Fibroblast of skin of left biceps (primary cell): ENCODE results near the gene MRPL27.
"Not testable (repeated sequence)": the region's sequence is repeated elsewhere in the genome, so short reads cannot be mapped to it uniquely, and the experiment has no call there.

ENCODE experiments used
- DNase-seq, 2 experiments: peaks; one replicate each; pipeline ENCODE4 v3.0.0-alpha.2; 2013; ENCODE audit warnings: low read depth in 2 of 2

Gene MRPL27

DNA sequence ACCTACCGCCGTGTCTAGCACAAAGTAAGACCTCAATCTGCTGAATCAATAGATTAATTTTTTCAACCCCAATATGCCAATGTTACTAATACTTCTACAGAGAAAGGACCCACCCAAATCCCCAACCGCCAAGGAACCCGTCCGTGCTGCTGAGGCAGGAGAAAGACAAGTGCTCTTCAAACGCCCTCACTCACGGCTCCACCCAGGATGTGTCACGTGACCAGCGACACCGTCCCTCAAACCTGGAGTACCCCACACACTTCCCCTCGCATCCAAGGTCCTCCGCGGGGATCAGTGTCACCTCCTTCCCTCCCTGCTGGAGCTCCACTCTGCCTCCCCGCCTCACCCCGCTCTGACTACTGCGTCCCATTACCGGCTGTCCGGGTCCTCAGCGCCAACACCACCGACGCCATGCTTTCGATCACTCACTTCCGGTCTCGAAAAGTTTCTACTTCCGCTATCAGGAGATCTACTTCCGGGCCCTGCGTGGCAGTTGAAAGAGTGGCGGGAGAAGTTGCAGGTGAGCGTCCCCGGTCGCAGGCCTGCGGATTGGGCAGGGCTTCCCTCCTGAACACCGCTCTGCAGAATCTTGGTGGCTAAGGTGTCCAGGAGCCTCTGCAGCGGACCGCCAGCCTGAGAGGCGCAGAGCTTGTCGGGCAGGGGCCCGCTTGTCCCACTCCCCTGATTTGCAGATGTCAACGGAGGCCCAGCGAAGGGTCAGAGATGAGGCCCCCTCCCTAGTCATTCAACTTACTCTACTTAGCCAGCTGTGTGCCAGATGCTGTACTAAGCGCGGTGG lies at the start of gene MRPL27, which contains the start of gene EME1:
Gene MRPL27 (minus strand): TSS at position 427 of the 799 bp plus-strand sequence. CDS start 14 bp downstream, at position 413.
Gene EME1 (plus strand): TSS at position 472 of the 799 bp plus-strand sequence. CDS start 1,980 bp downstream, outside the sequence.
- peak; percentile 67 to 69 for DNase-seq

DNA sequence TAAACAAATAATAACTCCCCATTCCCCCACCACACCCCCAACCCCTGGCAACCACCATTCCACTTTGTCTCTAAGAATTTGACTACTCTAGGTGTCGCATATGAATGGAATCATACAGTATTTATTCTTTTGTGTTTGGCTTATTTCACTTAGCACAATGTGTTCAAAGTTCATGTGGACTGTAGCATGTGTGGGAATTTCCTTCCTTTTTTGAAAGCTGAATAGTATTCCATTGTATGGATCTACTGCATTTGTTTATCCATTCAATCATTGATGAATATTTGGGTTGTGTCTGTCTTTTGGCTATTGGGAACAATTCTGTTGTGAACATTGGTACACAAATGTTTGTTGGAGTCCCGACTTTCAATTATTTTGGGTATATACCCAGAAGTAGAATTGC lies 49.8 kb upstream of the MRPL27 start:
- no peak for DNase-seq

DNA sequence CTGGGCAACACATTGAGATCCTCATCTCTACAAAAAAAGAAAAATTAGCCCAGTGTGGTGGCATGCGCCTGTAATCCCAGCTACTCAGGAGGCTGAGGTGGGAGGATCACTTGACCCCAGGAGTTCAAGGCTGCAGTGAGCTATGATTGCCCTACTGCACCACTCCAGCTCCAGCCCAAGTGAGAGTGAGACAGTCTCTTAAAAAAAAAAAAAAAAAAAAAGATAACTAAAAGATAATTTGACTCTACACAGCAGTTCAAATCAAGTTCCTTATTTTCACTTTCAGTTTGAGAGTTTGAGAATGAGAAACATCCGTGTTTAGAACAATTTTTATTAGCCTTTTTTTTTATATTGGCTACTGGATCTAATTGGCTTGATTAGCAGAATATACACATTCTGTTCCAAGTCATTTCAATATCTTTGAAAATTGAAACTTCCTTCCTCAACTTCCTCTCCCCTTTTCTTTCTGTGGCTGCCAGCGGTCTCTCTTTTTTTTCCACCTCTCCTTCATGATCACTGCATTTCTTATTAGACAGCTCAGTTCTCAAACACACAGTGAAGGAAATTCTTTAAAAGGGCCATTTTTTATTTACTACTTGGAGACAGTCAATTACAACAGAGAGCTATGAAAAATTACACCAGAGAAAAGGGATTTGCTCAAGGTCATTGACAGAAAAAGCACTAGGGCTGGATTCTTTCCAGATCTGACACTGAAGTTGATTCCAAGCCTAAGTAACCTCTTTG lies 48.5 kb upstream of the MRPL27 start:
- no peak for DNase-seq

DNA sequence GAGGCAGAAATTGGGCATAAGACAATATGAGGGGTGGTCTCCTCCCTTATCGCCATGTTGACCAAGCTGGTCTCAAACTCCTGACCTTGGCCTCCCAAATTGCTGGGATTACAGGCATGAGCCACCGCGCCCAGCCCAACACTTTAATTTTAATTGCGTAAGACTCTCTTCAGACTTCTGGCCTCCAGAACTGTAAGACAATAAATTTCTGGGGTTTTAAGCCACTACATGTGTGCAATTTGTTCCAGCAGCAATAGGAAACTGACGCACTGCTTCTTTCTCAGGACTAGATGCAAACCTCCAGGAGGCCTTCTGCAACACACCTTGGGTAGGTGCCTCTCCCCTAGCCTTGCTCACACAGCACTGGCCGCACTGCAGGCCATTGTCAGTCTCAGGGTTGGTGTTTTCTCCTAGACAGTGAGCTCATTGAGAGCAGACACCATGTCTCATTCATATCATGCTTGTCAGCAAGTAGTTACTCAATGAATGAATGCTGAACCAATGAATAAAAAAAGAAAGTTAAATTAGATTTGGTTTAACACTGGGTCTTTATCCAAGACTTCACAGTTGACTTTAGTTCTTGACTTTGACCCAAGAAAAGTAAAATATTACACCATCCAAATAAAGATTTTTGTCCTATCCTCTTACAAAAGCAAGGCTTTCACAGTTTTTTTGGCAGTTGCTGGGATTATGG lies 47.6 kb upstream of the MRPL27 start:
- DNase-seq = no peak

DNA sequence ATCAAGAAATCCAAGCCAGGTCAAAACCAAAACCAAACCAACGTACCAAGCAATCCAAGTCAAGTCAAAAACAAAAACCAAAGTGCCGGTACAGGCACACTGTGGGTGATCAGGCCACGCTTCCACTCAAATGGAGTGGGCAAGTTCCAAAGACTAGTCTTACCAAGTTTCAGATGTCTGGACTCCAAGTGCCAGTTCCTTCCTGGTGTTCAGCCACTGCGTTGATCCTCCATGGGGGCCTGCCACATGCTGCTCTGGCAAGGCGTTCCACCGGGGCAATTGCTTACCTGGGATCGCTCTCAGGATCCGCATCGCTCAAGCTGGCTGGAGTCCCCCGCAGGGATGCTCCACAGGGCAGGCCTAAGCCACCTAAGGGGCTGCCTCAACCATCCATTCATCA lies 46.6 kb upstream of the MRPL27 start:
- not testable (repeated sequence) for DNase-seq

DNA sequence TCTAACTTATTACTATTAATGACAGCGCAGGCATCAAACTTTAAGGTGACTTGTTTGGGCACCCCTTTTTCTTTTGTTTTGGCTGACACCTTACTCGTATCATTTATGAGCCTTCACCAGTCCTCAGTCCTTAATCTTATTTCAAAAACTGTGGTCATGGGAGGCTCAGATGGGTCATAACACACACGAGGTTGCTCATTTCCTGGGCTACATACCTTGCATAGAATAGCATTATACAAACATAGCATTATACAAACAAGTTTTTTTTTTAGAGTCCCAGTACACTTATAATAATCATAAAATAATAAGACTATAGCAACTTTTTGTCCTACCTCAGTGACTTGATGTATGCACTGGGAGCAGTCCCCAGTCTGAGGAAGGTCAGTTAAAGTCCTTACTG lies 41.8 kb upstream of the MRPL27 start:
- DNase-seq = no peak

DNA sequence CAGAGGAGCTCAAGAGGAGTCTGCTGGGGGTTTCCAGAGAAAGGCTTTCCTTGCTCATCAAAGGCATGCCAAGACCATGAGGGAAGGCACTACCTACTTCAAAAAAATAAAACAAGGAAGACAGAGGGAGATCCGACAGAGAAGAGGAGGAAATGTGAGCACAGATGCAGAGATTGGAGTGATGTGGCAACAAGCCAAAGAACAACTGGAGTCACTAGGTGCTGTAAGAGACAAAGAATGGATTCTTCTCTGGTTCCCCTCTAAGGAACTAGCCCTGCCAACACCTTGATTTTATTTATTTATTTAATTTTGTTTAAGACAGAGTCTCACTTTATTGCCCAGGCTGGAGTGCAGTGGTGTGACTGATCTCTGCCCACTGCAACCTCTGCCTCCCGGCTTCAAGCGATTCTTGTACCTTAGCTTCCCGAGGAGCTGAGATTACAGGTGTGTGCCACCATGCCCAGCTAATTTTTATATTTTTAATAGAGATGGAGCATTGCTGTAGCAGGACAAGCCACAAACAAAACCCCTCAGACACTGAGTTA lies 39.3 kb upstream of the MRPL27 start:
- DNase-seq = no peak

DNA sequence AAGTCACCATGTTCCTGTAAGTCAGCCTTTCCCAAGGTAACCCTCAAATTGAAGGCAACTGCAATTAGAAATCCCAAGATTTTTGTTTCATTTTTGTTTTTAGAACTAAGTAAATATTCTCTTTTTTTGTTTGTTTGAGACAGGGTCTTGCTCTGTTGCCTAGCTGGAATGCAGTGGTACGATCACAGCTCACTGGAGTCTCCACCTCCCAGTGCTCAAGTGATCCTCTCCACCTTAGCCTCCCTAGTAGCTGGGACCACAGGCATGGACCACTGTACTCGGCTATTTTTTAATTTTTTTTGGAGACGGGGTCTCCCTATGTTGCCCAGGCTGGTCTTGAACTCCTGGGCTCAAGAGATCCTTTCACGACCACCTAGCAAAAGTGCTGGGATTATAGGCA lies 34.9 kb upstream of the MRPL27 start:
- no peak for DNase-seq

DNA sequence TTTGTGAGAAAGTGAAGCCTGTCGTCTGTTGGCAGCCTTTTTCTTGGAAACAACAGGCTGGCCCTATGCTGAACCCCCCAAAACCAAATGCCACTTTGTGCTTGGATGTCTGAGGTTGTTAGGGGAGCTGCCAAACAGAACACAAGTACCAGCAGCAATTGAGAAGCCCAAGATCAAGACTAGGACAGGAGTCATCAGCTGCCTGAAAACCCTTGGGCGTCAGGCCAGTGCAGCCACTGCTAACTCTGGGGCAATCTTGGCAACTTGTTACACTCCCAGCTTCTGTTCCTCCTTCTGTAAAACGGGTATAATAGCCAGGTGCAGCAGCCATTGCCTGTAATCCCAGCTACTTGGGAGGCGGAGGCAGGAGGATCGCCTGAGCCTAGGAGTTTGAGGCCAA lies 33.6 kb upstream of the MRPL27 start:
- no peak for DNase-seq

DNA sequence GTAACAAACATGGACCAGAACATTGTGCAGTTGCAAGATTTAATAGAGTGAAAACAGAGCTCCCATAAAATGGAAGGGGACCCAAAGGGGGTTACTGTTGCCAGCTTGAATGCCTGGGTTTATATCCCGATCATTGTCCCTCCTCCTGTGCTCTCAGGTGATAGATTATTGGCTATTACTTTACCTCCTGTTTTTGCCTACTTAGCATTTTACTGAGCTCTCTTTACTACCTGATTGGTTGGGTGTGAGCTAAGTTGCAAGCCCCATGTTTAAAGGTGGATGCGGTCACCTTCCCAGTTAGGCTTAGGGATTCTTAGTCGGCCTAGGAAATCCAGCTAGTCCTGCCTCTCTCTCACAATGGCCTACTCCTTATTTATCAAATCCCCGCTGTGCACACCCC lies 32.4 kb upstream of the MRPL27 start:
- DNase-seq = not testable (repeated sequence)

DNA sequence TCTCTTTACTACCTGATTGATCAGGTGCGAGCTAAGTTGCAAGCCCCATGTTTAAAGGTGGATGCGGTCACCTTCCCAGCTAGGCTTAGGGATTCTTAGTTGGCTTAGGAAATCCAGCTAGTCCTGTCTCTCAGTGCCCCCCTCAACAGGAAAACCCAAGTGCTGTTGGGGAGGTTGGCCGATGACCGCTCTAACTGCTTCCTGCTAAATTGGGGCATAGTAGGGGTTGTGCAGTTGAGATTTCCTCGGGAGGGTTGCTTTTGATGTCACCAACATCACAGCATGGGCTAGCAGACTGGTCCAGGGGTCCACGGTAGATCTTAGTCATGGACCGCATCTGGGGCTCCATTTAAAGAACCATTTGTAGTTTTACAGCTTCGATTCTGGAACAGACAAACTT lies 26.6 kb upstream of the MRPL27 start:
- not testable (repeated sequence) for DNase-seq

DNA sequence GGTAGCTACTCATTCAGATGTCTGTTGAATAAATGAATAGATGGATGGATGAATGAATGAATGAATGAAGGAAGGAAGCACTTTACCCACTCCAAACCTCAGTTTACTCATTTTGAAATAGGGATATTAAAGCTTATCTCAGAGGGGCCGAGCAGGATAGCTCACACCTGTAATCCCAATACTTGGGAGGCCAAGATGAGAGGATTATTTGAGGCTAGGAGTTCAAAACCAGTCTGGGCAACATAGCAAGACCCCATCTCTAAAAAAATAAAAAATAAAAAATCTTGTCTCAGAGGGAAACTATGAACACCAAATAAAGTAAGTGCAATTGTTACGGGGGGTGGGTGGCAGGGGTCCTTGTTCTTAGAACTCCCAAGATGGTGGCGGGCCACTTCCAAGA lies 25.7 kb upstream of the MRPL27 start:
- not testable (repeated sequence) for DNase-seq

DNA sequence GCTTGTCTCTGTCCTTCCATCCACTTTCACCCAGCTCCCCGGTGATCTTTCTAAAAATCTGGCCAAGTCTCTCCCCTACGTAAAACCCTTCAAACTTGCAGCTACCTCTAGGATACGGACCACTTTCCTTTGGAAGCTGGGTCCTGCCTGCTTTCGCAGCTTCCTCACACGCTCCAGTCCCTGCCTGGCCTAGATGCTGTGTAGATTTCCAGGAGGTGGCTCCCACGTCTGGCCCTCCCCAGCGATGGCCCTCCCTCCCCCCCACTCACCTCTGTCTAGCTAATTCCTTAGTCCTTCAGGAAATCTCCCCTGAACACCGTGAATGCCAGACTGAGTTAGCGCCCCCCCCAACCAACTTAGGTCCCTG lies 24.9 kb upstream of the MRPL27 start:
- no peak for DNase-seq

DNA sequence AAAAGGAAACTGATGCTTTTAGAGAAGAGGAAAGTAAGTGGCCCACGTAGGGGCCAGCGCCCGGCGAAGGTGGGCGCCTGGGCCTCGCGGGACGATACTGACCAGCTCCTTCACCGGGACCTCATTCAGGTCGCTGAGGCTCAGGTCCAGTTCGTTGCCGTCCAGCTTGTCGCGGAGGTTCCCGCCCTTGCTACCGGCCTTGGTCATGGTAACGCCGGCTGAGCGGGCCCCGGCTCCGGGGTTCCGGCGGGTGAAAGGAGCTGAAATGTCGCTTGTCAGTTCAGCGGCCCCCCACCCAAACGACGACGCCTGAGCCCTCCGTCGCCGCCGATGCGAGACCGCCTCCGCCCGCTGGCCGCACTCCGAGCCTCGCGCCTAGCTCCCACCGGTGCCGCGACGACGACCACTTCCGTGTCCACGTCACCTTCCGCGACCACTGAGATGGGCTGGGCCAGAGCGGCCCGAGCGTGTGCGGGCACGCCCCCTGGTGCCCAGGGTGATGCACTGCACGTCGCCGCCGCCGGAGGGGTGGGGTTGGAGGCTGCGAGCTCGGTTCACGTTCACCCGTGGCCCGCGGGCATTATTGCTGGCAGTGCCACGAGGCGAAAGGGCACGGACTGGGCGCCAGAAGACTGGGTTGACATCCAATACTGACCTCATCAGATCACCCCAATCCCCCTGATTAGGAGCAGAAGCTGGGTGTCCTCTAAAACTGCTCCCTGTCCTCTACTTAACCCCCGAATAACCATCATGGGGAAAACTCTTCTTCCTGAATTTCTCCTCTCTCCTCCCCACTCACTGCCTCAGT lies 24.3 kb upstream of the MRPL27 start, which contains the start of gene LRRC59:
Gene LRRC59 (minus strand): TSS at position 413 of the 808 bp plus-strand sequence. CDS start 206 bp downstream, at position 207.
- peak; percentile 53 to 59 for DNase-seq

DNA sequence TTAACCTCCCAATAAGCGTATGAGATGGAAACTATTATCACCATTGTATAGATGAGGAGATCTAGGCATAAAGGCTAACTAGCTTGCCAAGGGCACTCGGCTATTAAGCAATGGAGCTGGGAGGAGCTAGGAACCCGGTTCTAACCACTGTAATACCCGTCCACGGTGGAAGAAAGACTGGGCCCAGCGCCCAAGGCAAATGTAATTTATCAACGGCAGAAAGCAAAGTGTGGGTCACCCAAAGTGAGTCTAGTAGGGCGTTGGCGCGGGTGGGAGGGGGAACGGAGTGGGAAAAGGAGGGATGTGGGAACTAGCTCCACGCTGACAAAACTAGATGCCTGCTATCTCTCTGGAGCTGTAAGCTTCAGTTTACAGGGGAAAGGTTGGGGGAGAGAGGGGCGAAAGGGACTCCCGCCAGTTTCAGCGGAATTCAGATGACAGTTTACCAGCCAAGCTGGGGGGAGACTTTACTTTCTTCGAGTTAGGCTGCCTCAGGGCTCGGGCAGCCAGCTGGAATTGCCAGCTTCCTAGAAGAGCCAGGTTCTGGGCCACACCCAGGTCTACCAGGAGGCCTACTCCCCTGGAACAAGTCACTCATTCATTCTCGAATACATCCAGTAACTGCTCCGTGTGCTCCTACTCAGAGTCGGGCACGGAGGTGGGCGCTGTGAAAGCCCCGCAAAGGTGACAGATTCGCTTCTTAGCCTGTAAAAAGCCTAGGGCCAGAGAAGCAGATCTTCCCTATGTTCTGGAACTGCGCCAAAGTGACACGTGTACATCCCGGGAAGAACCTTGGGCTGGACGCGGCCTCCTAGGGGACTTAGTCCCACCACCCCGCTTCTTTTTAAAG lies 23.5 kb upstream of the MRPL27 start:
- no peak for DNase-seq

DNA sequence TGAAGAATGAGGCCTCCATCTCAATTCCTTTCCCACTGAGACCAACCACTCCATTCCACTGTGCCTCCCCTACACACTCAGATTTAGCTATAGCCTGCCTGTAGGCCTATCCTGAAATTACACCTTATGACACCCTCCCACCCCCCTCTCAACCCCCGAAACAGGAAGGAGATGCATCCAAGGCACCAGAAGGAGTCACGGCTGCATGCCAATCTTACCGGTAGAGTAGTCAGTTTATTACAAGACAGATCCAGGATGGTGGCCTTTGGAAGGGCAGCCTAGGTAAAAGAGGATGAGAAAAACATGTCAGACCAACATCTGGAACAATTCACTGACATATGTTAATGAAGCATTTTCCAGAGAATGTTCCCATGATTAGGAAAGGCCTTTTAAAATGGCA lies 21.7 kb upstream of the MRPL27 start:
- DNase-seq = no peak

DNA sequence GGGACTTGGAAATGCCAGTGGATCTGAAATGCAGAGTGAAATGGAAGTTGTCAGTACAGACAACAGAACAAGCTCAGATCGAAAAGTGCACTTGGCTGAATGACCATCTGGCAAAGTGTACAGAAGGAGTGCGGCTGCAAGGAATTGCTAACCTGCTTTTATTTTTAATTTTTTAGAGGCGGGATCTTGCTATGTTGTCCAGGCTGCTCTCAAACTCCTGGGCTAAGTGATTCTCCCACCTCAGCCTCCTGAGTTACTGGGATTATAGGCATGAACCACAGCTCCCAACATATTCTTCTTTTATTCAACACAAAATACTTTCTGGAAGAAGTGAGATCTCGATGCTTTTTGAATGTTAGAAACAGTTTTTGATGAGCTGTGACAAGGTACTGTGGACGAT lies 20.7 kb upstream of the MRPL27 start:
- DNase-seq = no peak

DNA sequence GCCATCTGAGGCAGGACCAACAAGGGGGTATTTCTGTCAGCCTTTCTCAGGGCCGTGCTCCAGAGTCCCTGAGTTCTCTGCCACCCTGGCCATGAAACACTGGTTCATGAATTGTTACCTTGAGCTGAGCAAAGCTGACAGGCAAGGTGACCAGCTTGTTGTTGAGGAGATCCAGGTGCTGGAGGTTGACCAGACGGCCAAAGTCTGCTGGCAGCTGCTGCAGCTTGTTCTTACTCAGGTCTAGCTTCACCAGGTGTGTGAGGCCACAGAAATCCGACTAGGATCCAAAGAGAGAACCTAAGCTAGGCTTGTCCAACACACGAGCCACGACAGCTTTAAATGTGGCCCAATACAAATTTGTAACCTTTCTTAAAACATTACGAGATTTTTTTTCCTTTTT lies 19.6 kb upstream of the MRPL27 start:
- no peak for DNase-seq

DNA sequence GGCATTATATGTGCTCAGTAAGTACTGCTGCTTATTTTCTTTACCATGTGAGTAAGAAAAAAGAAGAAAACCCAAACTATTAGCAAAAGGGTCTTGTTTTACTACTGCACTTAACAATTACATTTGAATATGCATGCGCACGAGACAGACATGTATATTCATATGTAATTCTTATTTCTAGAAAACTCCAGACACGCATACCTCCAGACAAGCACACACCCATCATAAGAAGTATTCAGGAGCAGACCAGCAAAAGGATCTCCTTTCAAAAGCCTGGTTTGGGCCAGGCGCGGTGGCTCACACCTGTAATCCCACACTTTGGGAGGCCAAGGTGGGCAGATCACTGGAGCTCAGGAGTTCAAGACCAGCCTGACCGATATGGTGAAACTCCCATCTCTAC lies 16.6 kb upstream of the MRPL27 start:
- no peak for DNase-seq

DNA sequence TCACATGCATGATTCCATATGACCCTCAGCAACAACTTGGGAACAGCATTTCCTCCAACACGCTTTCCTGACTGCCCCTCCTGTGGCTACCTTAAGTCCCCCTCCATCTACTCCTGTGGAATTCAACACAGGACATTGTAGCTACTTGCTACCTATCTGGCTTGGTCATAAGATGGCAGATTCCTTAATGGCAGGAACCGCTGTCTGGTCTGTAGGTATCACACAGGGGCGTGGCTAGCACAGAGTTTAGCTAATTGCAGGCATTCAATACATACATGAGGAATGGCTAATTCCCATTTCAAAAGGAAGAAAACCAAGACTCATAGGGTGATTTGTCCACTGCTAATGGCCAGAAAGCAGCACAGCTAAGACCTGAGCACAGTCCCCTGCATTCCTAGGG lies 15.7 kb upstream of the MRPL27 start:
- no peak for DNase-seq
